ENCODE measurements around the gene FASTKD3.
"Not testable (repeated sequence)": the region's sequence is repeated elsewhere in the genome, so short reads cannot be mapped to it uniquely, and the experiment has no call there.

Gene FASTKD3, protein sequence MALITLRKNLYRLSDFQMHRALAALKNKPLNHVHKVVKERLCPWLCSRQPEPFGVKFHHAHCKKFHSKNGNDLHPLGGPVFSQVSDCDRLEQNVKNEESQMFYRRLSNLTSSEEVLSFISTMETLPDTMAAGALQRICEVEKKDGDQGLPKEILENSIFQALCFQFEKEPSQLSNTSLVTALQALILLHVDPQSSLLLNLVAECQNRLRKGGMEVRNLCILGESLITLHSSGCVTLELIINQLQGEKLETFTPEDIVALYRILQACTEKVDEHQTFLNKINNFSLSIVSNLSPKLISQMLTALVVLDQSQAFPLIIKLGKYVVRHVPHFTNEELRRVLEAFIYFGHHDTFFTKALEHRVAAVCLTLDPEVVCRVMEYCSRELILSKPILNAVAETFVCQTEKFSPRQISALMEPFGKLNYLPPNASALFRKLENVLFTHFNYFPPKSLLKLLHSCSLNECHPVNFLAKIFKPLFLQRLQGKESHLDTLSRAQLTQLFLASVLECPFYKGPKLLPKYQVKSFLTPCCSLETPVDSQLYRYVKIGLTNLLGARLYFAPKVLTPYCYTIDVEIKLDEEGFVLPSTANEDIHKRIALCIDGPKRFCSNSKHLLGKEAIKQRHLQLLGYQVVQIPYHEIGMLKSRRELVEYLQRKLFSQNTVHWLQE

GRCh38 chr5:7868773-7869473 is at the start of gene FASTKD3, which contains the start of gene MTRR:
Gene FASTKD3 (minus strand): TSS chr5:7869031. CDS start chr5:7868083, 948 bp downstream.
Gene MTRR (plus strand): TSS chr5:7869148. CDS start chr5:7870795, 1,647 bp downstream.
- peak; percentile 84 for DNase-seq

- no peak for DNase-seq
Measured at GRCh38 chr5:7917130-7918123, 48.6 kb upstream of the FASTKD3 start.

DNA sequence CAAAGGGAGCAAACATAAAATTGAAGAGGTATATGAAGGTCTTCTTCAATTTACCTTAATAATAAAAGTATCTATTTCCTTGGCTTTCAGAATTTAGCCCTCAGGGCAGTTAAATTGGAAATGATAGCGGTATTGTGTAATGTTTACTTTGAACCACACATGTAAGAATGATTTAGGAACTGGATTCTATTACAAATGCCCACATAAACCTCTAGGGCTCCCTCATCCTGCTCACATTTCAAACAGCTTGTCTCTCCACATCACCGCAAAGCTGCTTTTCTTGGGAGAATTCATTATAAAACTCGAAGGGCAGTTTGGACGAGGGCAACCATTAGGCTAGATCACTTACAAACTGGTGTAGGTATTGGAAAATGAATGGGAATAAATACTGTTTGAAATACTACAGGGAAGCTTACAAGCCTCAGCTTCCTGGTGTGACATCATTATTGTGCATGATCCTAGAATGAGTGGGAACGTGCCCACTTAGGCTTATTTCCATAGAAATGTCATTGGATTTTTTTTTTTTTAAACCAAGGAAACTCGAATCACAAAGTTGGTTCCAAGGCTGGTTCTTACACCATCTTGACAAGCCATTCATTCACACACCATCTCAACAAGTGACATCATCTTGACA is 47.5 kb upstream of the FASTKD3 start:
- no peak for DNase-seq

GRCh38 chr5:7911429-7911771 is 42.6 kb upstream of the FASTKD3 start:
- DNase-seq = not testable (repeated sequence)

DNA sequence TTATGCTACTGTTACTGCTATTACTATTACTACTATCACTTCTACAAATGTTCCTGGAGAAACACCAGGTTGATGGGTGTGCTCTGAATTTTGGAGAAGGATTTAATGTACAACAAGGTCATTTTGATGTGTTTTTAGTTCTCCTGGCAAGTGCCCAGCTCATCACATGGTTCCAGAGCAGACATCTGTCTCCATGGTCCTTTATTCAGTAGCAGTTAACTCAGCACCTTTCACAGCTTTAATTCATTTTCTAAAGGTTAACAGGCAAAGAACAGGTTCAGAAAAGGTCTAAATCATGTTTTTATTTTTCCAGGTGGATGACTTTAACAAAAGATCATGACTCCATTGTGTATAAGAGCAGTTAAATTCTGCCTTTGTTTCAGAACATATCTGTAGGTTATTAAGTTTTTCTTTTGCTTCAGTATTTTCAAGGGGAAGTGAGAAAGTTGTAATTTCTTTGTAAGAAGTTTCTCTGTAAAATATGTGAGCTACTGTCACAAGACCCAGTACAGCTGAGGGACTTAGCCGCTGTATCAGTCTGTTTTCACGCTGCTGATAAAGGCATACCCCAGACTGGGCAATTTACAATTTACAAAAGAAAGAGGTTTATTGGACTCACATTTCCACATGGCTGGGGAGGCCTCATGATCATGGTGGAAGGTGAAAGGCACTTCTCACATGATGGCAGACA is 42.1 kb upstream of the FASTKD3 start:
- no peak for DNase-seq

DNA sequence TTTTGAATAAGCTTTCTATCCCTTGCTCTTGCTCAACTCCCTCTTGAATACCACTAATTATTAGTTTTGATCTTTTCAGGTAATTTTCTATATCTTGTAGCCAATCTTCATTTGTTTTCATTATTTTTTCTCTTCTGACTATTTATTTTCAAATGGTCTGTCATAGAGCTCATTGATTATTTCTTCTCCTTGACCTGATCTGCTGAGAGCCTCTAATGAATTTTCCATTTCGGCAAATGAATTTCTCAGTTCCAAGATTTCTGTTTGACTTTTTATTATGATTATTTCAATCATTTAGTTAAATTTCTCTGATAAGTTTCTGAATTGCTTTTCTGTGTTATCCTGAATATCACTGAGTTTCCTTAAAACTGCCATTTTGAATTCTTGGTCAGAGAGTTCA is 39.5 kb upstream of the FASTKD3 start:
- DNase-seq = no peak

- no peak for DNase-seq
Measured at GRCh38 chr5:7907612-7908011, 38.8 kb upstream of the FASTKD3 start.

GRCh38 chr5:7904170-7904569 is 35.3 kb upstream of the FASTKD3 start:
- DNase-seq = no peak

DNA sequence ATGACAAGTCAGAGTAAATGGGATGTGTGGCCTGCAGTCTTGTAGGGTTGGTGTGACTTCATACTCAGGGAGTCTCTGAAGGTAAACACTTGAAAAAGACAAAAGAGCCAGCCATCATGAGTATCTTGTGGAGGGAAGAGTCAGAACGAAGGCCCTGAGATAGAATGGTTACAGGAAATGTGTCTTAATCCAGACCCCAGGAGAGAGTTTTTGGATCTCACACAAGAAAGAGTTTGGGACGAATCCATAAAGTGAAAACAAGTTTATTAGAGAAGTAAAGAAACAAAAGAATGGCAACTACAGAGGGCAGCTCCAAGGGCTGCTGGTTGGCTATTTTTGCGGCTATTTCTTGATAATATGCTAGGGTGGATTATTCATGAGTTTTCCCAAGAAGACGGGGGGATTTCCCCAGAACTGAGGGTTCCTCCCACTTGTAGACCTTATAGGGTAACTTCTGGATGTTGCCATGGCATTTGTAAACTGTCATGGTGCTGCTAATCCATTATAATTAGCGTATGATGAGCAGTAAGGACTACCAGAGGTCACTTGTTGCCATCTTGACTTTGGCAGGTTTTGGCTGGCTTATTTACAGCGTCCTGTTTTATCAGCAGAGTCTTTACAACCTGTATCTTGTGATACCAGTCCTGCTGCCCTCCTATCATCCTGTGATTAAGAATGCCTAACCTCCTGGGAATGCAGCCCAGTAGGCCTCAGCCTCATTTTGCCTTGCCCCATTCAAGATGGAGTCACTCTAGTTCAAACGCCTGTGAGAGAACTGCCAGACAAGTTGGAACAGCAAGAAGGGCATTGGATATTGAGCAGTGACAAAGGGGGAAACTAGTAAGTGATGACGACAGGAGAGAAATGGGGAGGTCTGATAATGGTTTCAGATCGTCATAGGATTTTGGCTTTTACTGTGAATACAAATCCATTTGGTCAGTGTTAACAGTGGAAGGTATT is 34.1 kb upstream of the FASTKD3 start:
- no peak for DNase-seq

DNA sequence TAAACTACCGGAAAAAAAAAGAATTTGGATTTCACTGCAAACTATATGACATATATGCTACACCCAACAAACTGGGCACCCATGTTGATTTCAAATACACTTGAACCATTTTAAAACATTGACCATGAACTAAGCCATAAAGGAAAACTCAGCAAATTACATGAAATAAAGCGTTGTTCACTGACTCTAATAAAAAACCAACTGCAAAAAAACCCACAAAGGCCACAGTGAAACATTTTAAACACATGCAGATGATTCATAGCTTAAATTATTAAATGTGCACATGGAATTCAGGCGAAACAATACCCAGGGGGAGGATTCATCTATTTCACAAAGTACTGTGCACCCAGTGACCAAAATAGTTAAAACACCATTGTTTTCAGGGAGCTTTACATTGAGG is 33.4 kb upstream of the FASTKD3 start:
- DNase-seq = no peak

DNA sequence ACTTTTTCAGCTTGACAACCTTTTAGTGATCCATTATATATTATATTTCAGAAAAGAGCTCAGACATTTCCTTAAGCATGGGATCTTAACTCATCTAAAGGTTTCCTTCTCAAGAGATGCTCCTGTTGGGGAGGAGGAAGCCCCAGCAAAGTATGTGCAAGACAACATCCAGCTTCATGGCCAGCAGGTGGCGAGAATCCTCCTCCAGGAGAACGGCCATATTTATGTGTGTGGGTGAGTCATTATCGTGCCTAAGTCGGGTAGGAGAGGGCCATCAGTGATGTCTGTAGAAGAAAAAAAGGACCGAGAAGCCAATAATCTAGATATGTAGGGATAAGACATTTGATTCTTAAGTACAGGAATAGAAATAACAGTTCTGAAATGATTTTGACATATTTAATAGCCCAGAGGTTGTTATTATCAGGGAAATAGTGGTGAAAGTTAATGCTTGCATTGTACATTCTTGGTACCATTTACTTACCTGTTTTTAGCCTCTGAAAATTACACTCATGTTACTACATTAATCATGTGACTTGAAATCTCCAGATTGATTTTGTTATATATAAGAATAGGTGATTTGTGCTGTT is 28.3 kb upstream of the FASTKD3 start:
- no peak for DNase-seq

DNA sequence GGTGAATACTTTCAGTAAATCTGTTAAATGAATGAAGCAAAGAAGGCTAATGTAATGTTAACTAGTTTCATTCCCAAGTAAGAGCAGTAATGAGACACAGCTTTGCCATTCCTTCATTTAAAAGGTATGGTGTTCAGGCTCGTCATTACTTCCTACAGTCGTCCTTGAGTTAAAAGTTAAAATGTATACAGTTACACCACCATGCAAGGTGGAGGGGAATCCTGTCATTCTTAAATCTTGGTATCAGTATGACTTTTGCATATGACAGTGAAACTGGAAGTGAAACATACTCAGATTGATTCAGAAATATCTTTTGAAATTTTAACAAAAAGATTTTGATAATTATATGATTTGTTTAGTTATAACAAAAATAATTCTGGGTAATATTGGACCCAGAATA is 26.0 kb upstream of the FASTKD3 start:
- no peak for DNase-seq

DNA sequence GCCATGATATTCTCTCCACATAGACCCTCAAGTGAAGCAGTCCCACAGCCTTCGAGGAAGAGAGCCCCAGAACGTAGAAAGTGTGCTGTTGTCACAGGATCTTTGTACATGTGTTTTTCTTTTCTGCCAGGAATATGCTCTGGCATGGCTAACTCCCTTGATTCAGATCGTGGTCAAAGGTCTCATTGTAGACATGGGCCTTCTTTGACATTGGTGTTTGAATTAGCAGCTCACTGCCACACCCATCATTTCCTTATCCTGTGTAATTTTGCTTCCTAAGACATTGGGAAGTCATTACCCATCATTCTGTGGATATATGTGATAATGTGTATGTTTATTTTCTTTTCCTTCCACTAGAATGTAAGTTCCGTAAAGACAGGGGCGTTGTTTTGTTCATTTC is 25.6 kb upstream of the FASTKD3 start:
- DNase-seq = no peak

DNA sequence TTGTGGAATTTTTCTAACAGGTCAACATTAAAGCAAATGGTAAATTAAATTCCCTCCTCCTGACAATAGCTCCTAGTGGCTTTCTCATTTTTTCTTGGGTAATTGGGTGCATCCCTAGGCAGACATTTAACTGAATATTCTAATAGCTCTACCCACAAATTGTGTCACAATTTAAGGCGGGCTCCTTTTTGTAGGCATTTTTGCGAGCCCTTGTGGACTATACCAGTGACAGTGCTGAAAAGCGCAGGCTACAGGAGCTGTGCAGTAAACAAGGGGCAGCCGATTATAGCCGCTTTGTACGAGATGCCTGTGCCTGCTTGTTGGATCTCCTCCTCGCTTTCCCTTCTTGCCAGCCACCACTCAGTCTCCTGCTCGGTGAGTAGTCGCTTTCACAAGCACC is 20.1 kb upstream of the FASTKD3 start:
- DNase-seq = no peak

DNA sequence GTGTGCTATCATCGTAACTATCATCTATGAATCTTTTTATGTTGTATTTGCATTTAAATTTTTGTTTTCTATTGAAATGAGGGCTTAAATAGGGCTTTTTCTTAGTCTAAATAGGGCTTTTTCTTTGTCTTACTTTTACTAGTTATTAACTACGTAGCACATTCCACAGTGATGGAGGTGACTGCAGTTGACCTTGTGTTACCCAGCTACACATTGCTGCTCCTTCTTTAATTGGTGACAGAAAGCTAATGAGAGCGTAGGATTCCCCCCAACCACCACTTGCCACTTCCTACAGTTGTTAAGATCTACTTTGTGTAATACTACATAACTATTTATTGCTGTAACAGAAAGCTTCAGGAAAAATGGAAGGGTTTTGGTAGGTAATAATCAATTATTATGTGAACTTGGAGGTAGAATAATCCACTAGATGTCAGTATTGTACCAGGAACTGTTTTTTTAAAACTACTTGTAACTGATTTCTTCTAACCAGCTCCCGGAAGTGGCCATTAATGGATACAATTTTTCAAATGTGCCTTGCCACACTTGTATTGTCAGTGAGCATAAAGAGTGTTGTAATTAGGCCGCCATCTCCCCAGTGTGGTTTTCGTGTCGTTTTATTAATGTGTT is 18.1 kb upstream of the FASTKD3 start:
- DNase-seq = peak; percentile 90

- peak; percentile 77 for DNase-seq
Measured at GRCh38 chr5:7884491-7885267, 15.8 kb upstream of the FASTKD3 start.

DNA sequence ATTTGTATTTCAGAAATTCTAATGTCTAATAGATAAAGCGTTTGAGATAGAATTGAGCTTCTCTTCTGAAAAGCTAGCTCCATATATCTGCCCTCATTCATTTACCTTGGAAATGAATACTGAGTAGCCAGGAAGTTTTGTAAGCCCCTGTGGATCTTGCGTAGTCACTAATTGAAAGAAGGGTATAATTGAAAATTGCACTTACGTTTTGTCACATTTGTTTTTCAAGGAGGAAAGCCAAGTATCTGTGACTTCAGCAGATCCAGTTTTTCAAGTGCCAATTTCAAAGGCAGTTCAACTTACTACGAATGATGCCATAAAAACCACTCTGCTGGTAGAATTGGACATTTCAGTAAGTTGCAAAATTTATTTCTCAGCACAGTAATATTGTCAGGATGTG is 14.1 kb upstream of the FASTKD3 start:
- peak; percentile 21 for DNase-seq

- no peak for DNase-seq
Measured at GRCh38 chr5:7881816-7882215, 13.0 kb upstream of the FASTKD3 start.

Data from NCI-H187 treated with DMSO at 0.1 percent for 48 hours (cell line).